ENCODE results near the gene COL27A1. TPM values are rescaled to one million over a fixed set of nuclear protein-coding genes. Genes with fewer than 3 reads are reported as not detected.

COL27A1 gene
- total RNA-seq, 1 experiment from 2014 or later, result 12.0 TPM

GRCh38 chr9:114108016-114108833, 47.1 kb upstream of the COL27A1 start:
- no peak for TF ChIP-seq POLR2A (IDR thresholded peaks at IDR 0.05; ENCODE audit: borderline replicate concordance, extremely low read depth, insufficient read depth, insufficient read length)
- TF ChIP-seq CTCF (IDR thresholded peaks at IDR 0.05 in 2 of 3, conservative IDR thresholded peaks at IDR 0.05 in 1 of 3; ENCODE audit: borderline replicate concordance in 1 of 3, insufficient read depth in 1 of 3, low read depth in 2 of 3, low read length in 2 of 3), result peak; percentile 91 to 99 (median 96)
- TF ChIP-seq RAD21 (IDR thresholded peaks at IDR 0.05; ENCODE audit: low read depth), result peak; percentile 96
- no peak for TF ChIP-seq EGR1 (IDR thresholded peaks at IDR 0.05; ENCODE audit: low read depth)
- TF ChIP-seq SIN3A (IDR thresholded peaks at IDR 0.05; ENCODE audit: low read depth), result no peak
- RAD21 ChIA-PET (ENCODE audit: low non-redundant PET in 1 of 2, low total read pairs in 2 of 2, uncharacterized antibody in 2 of 2, unreplicated experiment in 2 of 2), result interaction anchor here (0.7 to 1.6 kb wide), 10 partner anchors 26 to 196 kb away, joined by 3 to 19 read pairs (median 4); partner anchors contain the start of gene COL27A1 (in 2 of the 2)
- no peak overlapping the region for H3K4me3 ChIP-seq (replicated peaks in 1 of 2; ENCODE audit: low read depth in 1 of 2, low read length in 2 of 2)
- H2AFZ ChIP-seq (ENCODE audit: low read depth, low read length, poor library complexity, severe bottlenecking), result peak overlapping the region; percentile 92
- no peaks in the 10 kb centered on the region for H3K79me2 ChIP-seq (ENCODE audit: insufficient read depth, low read length)
- no peaks in the 10 kb centered on the region for H4K20me1 ChIP-seq (ENCODE audit: insufficient read depth)
- H3K27me3 ChIP-seq (ENCODE audit: insufficient read depth, low read length), result 0 out of 2 replicates have a peak, but pooled peaks cover 7% of the 10 kb centered on the region
- CTCF ChIA-PET, result interaction anchor here (0.6 to 5.6 kb wide), 19 partner anchors 9 to 1893 kb away, joined by 3 to 120 read pairs (median 4); partner anchors contain the start of genes COL27A1 and KIF12
- POLR2A ChIA-PET, result no interaction called here
- ATAC-seq (peak; percentile 100), DNase-seq (ENCODE audit: low read depth, low spot score) (peak; percentile 52)
- H3K4me2 ChIP-seq (ENCODE audit: low read length), result no peak overlapping the region
- no peaks in the 10 kb centered on the region for H3K9me3 ChIP-seq (ENCODE audit: control insufficient read depth in 1 of 2, insufficient read depth in 1 of 2, low read depth in 1 of 2, low read length in 2 of 2)
- H3K9ac ChIP-seq (ENCODE audit: low read length), result no peak overlapping the region
- intact Hi-C loops (cut with micrococcal nuclease), result loop anchor here (1.0 to 5.0 kb wide), 3 partner anchors 169 to 197 kb away; no protein-coding TSS in a partner anchor
- H3K4me1 ChIP-seq (ENCODE audit: control insufficient read depth in 1 of 2, insufficient read depth in 2 of 2, low read length in 2 of 2), result no peaks in the 10 kb centered on the region
- H3K27ac ChIP-seq (ENCODE audit: low read depth, low read length), result no peak overlapping the region
- H3K36me3 ChIP-seq (ENCODE audit: control insufficient read depth in 1 of 2, insufficient read depth in 2 of 2, low read length in 2 of 2), result no peaks in the 10 kb centered on the region
- BruUV-seq (replicated peaks), result no TSS peak
- H3K9me2 ChIP-seq (ENCODE audit: insufficient read depth), result no peaks in the 10 kb centered on the region

All from HCT116 (cell line).